PC-9 (cell line): Measurements from ENCODE around the gene ZNF37A.
"Not testable (repeated sequence)": the region's sequence is repeated elsewhere in the genome, so short reads cannot be mapped to it uniquely, and the experiment has no call there.

Experiments used
- CTCF ChIP-seq: fragments of 200-600 bp; sonication (generic); conservative IDR thresholded peaks from 2 replicates; pipeline ENCODE4 v1.6.1; 2017; ENCODE audit warnings: mixed run types, antibody characterized with exemption, mild to moderate bottlenecking, moderate library complexity
- EZH2 ChIP-seq: fragments of 200-600 bp; sonication (generic); IDR thresholded peaks from 2 replicates; pipeline ENCODE4 v1.8.0; 2017; ENCODE audit warnings: antibody characterized with exemption, low read depth

DNA sequence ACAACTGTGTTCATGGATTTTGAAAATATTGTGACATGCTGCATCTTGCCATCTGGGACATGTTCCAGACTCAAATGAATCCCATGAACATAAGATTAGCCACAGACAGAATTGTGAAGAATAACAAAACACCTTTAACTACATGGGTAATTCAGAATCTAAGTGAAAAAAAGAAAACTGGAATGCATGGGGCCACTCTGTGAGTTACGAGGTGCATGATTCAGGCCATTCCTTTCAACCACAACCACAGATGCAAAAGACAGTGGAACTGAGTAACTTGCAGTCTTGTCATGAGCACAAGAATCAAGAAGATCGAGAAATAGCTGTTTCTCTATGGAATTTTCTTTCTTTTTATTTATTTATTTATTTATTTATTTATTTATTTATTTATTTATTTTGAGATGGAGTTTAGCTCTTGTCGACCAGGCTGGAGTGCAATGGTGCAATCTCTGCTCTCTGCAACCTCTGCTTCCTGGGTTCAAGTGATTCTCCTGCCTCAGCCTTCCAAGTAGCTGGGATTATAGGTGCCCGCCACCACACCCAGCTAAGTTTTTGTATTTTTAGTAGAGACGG lies 56.8 kb downstream of the ZNF37A start:
- not testable (repeated sequence) for TF ChIP-seq CTCF, EZH2
